SHP77 (cell line): ENCODE data around the gene RAP1GDS1.
"Not testable (repeated sequence)": the region's sequence is repeated elsewhere in the genome, so short reads cannot be mapped to it uniquely, and the experiment has no call there.

Experiments used
- DNase-seq, 2 experiments: peaks; one replicate each; lab custom pipeline; 2025; lab: John Stamatoyannopoulos, UW

The RAP1GDS1 gene

GRCh38 chr4:98288671-98289070, 27.5 kb downstream of the RAP1GDS1 start:
- not testable (repeated sequence) for DNase-seq

GRCh38 chr4:98289375-98289774, 28.2 kb downstream of the RAP1GDS1 start:
- DNase-seq = no peak

GRCh38 chr4:98290511-98290910, 29.3 kb downstream of the RAP1GDS1 start:
- DNase-seq = no peak

- no peak for DNase-seq
Measured at GRCh38 chr4:98293104-98293887, 32.1 kb downstream of the RAP1GDS1 start.

- no peak for DNase-seq
Measured at GRCh38 chr4:98298022-98298421, 36.8 kb downstream of the RAP1GDS1 start.

- no peak for DNase-seq
Measured at GRCh38 chr4:98300706-98301105, 39.5 kb downstream of the RAP1GDS1 start.

GRCh38 chr4:98305576-98305975, 44.4 kb downstream of the RAP1GDS1 start:
- no peak for DNase-seq

GRCh38 chr4:98310867-98311266, 49.7 kb downstream of the RAP1GDS1 start:
- no peak for DNase-seq

GRCh38 chr4:98311656-98312055, 50.5 kb downstream of the RAP1GDS1 start:
- DNase-seq = no peak

GRCh38 chr4:98314791-98315565, 53.8 kb downstream of the RAP1GDS1 start:
- no peak for DNase-seq

- DNase-seq = no peak
Measured at GRCh38 chr4:98318521-98318920, 57.3 kb downstream of the RAP1GDS1 start.

- no peak for DNase-seq
Measured at GRCh38 chr4:98319021-98319420, 57.8 kb downstream of the RAP1GDS1 start.

GRCh38 chr4:98326168-98326567, 65.0 kb downstream of the RAP1GDS1 start:
- no peak for DNase-seq

GRCh38 chr4:98327694-98328093, 66.5 kb downstream of the RAP1GDS1 start:
- DNase-seq = no peak

- not testable (repeated sequence) for DNase-seq
Measured at GRCh38 chr4:98329879-98330640, 68.9 kb downstream of the RAP1GDS1 start.

GRCh38 chr4:98332017-98332416, 70.8 kb downstream of the RAP1GDS1 start:
- DNase-seq = no peak

- no peak for DNase-seq
Measured at GRCh38 chr4:98334461-98334860, 73.3 kb downstream of the RAP1GDS1 start.

GRCh38 chr4:98338761-98339438, 77.7 kb downstream of the RAP1GDS1 start:
- DNase-seq = no peak

GRCh38 chr4:98341309-98341708, 80.1 kb downstream of the RAP1GDS1 start:
- DNase-seq = no peak

GRCh38 chr4:98343626-98344025, 82.4 kb downstream of the RAP1GDS1 start:
- DNase-seq = no peak

- DNase-seq = no peak
Measured at GRCh38 chr4:98345838-98346237, 84.7 kb downstream of the RAP1GDS1 start.

GRCh38 chr4:98352396-98352795, 91.2 kb downstream of the RAP1GDS1 start:
- DNase-seq = no peak
